ENCODE results near the gene RSPRY1.
"Not testable (repeated sequence)": the region's sequence is repeated elsewhere in the genome, so short reads cannot be mapped to it uniquely, and the experiment has no call there.

RSPRY1 gene

GRCh38 chr16:57273826-57274225 is 87.7 kb downstream of the RSPRY1 start:
- no peak for DNase-seq

- DNase-seq: not testable (repeated sequence)
Measured at GRCh38 chr16:57275946-57276345, 89.8 kb downstream of the RSPRY1 start.

GRCh38 chr16:57276596-57276995 is 90.5 kb downstream of the RSPRY1 start:
- no peak for DNase-seq

- DNase-seq: peak; percentile 73
Measured at GRCh38 chr16:57277586-57277985, 91.5 kb downstream of the RSPRY1 start.

GRCh38 chr16:57278494-57278893 is 92.4 kb downstream of the RSPRY1 start:
- no peak for DNase-seq

- no peak for DNase-seq
Measured at GRCh38 chr16:57279780-57280638, 93.9 kb downstream of the RSPRY1 start.

GRCh38 chr16:57281791-57282190 is 95.7 kb downstream of the RSPRY1 start:
- no peak for DNase-seq

- no peak for DNase-seq
Measured at GRCh38 chr16:57282510-57283213, 96.5 kb downstream of the RSPRY1 start.

GRCh38 chr16:57283214-57283958 is 97.3 kb downstream of the RSPRY1 start:
- no peak for DNase-seq

- DNase-seq: no peak
Measured at GRCh38 chr16:57283959-57284208, 97.8 kb downstream of the RSPRY1 start.

- DNase-seq: peak; percentile 50
Measured at GRCh38 chr16:57284209-57284951, 98.3 kb downstream of the RSPRY1 start, which contains the start of gene PLLP. Gene PLLP (minus strand): TSS chr16:57284672. CDS start chr16:57284540, 132 bp downstream.

GRCh38 chr16:57284952-57285363 is 98.8 kb downstream of the RSPRY1 start:
- no peak for DNase-seq

GRCh38 chr16:57285379-57285778 is 99.2 kb downstream of the RSPRY1 start:
- DNase-seq: no peak

GRCh38 chr16:57289391-57290257 is 103.5 kb downstream of the RSPRY1 start:
- DNase-seq: no peak
